BJ (cell line): ENCODE data around the gene PRKG1. TPM values are rescaled to one million over a fixed set of nuclear protein-coding genes. Genes with fewer than 3 reads are reported as not detected.

Experiments
- CTCF ChIA-PET: fragments of 350-600 bp; formaldehyde crosslinking; extraction: SDS; loops from one replicate; lab custom pipeline; 2021; ENCODE audit warnings: antibody characterized with exemption, inconsistent platforms; lab: Yijun Ruan, JAX
- POLR2A ChIA-PET: fragments of 300-600 bp; sonication (Branson Sonifier 250); formaldehyde crosslinking; extraction: SDS; loops from one replicate; lab custom pipeline; 2021; ENCODE audit warnings: antibody characterized with exemption; lab: Charles Lee
- DNase-seq: peaks from one replicate; pipeline ENCODE4 v3.0.0-alpha.2; 2011; ENCODE audit warnings: low read depth
- H3K27me3 ChIP-seq: 2 replicates; pipeline ENCODE4 v1.6.0; 2011; ENCODE audit warnings: low read length; ENCODE audit not compliant: control insufficient read depth, insufficient read depth
- H3K36me3 ChIP-seq: 2 replicates; pipeline ENCODE4 v1.5.1; 2011; ENCODE audit warnings: low read length; ENCODE audit not compliant: control insufficient read depth, insufficient read depth
- H3K4me3 ChIP-seq: 2 replicates; pipeline ENCODE4 v1.5.1; 2011; ENCODE audit warnings: low read depth, mild to moderate bottlenecking, control low read depth, low read length
- polyA plus RNA-seq: library from polyadenylated mRNA; depleted of rRNA; stranded (reverse); fragments of >200 nt; gene quantifications from 2 replicates; pipeline ENCODE4 v1.2.3, GENCODE V29; 2011
- TF ChIP-seq, protein P1 (sequence below): IDR thresholded peaks from 2 replicates; pipeline ENCODE4 v1.5.1; 2011; ENCODE audit warnings: low read depth, mild to moderate bottlenecking, control low read depth, inconsistent platforms, low read length, moderate library complexity; ENCODE audit not compliant: insufficient read depth

Gene PRKG1
- polyA plus RNA-seq, 1 experiment, result 9.7 TPM

- no peak for DNase-seq
- POLR2A ChIA-PET, result no interaction called here
- TF ChIP-seq, protein P1, sequence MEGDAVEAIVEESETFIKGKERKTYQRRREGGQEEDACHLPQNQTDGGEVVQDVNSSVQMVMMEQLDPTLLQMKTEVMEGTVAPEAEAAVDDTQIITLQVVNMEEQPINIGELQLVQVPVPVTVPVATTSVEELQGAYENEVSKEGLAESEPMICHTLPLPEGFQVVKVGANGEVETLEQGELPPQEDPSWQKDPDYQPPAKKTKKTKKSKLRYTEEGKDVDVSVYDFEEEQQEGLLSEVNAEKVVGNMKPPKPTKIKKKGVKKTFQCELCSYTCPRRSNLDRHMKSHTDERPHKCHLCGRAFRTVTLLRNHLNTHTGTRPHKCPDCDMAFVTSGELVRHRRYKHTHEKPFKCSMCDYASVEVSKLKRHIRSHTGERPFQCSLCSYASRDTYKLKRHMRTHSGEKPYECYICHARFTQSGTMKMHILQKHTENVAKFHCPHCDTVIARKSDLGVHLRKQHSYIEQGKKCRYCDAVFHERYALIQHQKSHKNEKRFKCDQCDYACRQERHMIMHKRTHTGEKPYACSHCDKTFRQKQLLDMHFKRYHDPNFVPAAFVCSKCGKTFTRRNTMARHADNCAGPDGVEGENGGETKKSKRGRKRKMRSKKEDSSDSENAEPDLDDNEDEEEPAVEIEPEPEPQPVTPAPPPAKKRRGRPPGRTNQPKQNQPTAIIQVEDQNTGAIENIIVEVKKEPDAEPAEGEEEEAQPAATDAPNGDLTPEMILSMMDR, result no peak
- Histone ChIP-seq H3K36me3 (no peaks in the 10 kb centered on the region), H3K27me3 (no peaks in the 10 kb centered on the region), H3K4me3 (no peak overlapping the region)
- CTCF ChIA-PET, result no interaction called here
Observed at GRCh38 chr10:51903675-51904074, 829.4 kb downstream of the PRKG1 start.

DNA sequence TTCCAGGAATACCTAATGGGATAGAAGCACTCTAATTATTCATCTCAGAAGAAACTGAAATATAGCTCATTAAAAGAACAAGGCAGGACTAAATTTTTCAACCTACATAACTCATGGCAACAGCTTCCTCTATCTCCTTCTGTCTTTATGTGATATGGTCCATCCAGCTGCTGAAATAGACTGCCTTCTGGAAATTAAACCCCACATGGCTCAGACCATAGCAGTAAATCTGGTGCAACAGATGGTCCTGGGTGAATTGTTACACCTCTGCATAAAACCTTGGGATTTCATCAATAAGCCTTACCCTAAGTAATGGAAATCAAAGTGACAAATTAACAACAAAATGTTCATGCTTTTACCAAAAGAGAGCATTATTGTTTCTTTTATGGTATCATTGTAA is 830.7 kb downstream of the PRKG1 start:
- Histone ChIP-seq H3K4me3 (no peak overlapping the region), H3K27me3 (no peaks in the 10 kb centered on the region), H3K36me3 (no peaks in the 10 kb centered on the region)
- DNase-seq, result no peak
- POLR2A ChIA-PET, result no interaction called here
- TF ChIP-seq, protein P1, result no peak
- CTCF ChIA-PET, result interaction anchor here (1.1 kb wide), 1 partner anchor 55 kb away, joined by 4 read pairs; no protein-coding TSS in a partner anchor

- TF ChIP-seq, protein P1, result no peak
Observed at GRCh38 chr10:51907361-51907760, 833.1 kb downstream of the PRKG1 start.

DNA sequence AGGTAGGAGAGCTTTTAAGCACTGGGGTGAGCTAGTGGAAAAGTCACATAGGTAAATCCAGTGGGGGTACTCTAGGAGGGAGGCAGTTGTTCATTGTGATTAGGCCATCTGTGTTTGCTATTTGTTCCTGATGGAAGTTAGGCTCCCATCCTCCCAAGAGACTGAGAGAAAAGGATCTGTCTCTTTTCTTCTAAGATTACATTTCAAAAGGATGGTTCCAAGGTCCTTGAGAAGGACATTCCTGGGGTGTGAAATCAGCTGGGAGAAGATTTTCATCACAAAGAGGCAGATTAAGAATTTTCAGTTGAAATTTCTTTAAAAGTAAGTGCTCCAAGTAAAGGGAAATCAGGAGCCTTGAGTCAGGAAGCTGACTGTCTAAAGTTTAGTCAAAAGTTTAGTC is 835.9 kb downstream of the PRKG1 start:
- POLR2A ChIA-PET, result no interaction called here
- Histone ChIP-seq H3K4me3 (no peak overlapping the region), H3K36me3 (no peaks in the 10 kb centered on the region), H3K27me3 (no peaks in the 10 kb centered on the region)
- TF ChIP-seq, protein P1, result no peak
- CTCF ChIA-PET, result no interaction called here
- no peak for DNase-seq

More at GRCh38 chr10:51907361-51907760, 833.1 kb downstream of the PRKG1 start:
- CTCF ChIA-PET, result no interaction called here
- no peaks in the 10 kb centered on the region for H3K36me3 ChIP-seq
- POLR2A ChIA-PET, result no interaction called here
- H3K4me3 ChIP-seq, result no peak overlapping the region
- no peak for DNase-seq
- H3K27me3 ChIP-seq, result no peaks in the 10 kb centered on the region

DNA sequence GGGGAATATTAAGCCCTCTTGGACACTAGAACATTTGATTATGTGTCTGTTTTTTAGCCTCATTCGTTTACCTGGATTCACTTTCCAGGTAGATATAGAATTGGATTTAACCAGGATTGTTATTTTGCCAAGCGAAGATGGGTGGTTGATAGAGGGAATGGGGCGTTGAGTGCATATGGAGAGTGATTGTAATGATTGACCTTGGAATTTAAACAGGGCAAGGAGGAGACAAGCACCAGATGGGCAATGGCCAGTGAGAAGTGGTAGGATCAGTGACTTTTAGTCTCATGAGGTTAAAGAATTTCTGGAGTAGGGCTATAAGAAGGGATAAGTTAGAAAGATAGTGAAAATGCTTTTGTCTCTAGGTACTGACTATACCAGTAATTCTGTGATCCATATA is 836.3 kb downstream of the PRKG1 start:
- Histone ChIP-seq H3K27me3 (no peaks in the 10 kb centered on the region), H3K4me3 (no peak overlapping the region), H3K36me3 (no peaks in the 10 kb centered on the region)
- ChIA-PET CTCF (no interaction called here), POLR2A (no interaction called here)
- TF ChIP-seq, protein P1, result no peak
- no peak for DNase-seq
